CD4-positive, CD25-positive, alpha-beta regulatory T cell (primary cell): ENCODE data around the gene WDR45B. TPM values are rescaled to one million over a fixed set of nuclear protein-coding genes. Genes with fewer than 3 reads are reported as not detected.

Experiments used
- ATAC-seq, 2 donors: fragments of 150-1000 bp; cut with Tn5 transposase; one replicate each; pipeline ENCODE4 v1.10.0; 2021; ENCODE audit warnings: low read depth in 2 of 2, moderate number of reproducible peaks in 2 of 2, moderate library complexity in 1 of 2
- DNase-seq, 3 donors: peaks; one replicate each; pipeline versions ENCODE4 v3.0.0 to v3.0.0-alpha.2; 2012 to 2022; ENCODE audit warnings: mixed read lengths in 1 of 3
- H3K27ac ChIP-seq: one replicate; pipeline ENCODE4 v1.7.0; 2013; ENCODE audit warnings: mild to moderate bottlenecking, low read length; ENCODE audit not compliant: insufficient read depth, poor library complexity, severe bottlenecking
- H3K27me3 ChIP-seq: one replicate; pipeline ENCODE4 v1.7.0; 2013; ENCODE audit warnings: low read length; ENCODE audit not compliant: control insufficient read depth, insufficient read depth
- H3K36me3 ChIP-seq: one replicate; pipeline ENCODE4 v1.7.0; 2013; ENCODE audit warnings: mild to moderate bottlenecking, low read length, moderate library complexity; ENCODE audit not compliant: control insufficient read depth, insufficient read depth
- H3K4me1 ChIP-seq: 2 replicates; pipeline ENCODE4 v1.7.0; 2013; ENCODE audit warnings: mild to moderate bottlenecking, low read length; ENCODE audit not compliant: insufficient read depth, control insufficient read depth, poor library complexity, severe bottlenecking
- H3K4me3 ChIP-seq: one replicate; pipeline ENCODE4 v1.7.0; 2013; ENCODE audit warnings: low read depth, mild to moderate bottlenecking, low read length, moderate library complexity
- H3K9me3 ChIP-seq, 2 experiments: 1 replicate in 1 of 2; 2 replicates in 1 of 2; pipeline ENCODE4 v1.7.0; 2013; ENCODE audit warnings: low read length in 2 of 2, mild to moderate bottlenecking in 1 of 2, moderate library complexity in 1 of 2; ENCODE audit not compliant: control insufficient read depth in 2 of 2
- H3K27ac Mint-ChIP-seq, 3 donors: one replicate each; pipeline ENCODE4 v1.8.0; 2020 to 2022; ENCODE audit warnings: mild to moderate bottlenecking in 3 of 3, mixed read lengths in 3 of 3, moderate library complexity in 2 of 3
- H3K27me3 Mint-ChIP-seq: one replicate; pipeline ENCODE4 v1.8.0; 2022; ENCODE audit warnings: mild to moderate bottlenecking, mixed read lengths
- H3K36me3 Mint-ChIP-seq: one replicate; pipeline ENCODE4 v1.8.0; 2020; ENCODE audit warnings: mixed read lengths
- H3K4me1 Mint-ChIP-seq, 4 donors: one replicate each; pipeline ENCODE4 v1.8.0; 2020 to 2022; ENCODE audit warnings: mixed read lengths in 4 of 4, mild to moderate bottlenecking in 1 of 4
- H3K4me3 Mint-ChIP-seq, 4 donors: one replicate each; pipeline ENCODE4 v1.8.0; 2020 to 2022; ENCODE audit warnings: mild to moderate bottlenecking in 4 of 4, mixed read lengths in 4 of 4, moderate library complexity in 3 of 4
- H3K9me3 Mint-ChIP-seq, 7 donors: one replicate each; pipeline ENCODE4 v1.8.0; 2020 to 2022; ENCODE audit warnings: mixed read lengths in 7 of 7, mild to moderate bottlenecking in 3 of 7, moderate library complexity in 2 of 7
- polyA plus RNA-seq, 4 donors: library from polyadenylated mRNA; unstranded; fragments of 300-500 nt; fragmentation: Illumina TruSeq; gene quantifications; one replicate each; pipeline ENCODE4 v1.2.3, GENCODE V29; 2021
- total RNA-seq: library from RNA; stranded (reverse); gene quantifications from one replicate; pipeline ENCODE4 v1.2.3, GENCODE V29; 2022

The WDR45B gene
- total and polyA plus RNA-seq, 5 donors from 2014 or later, result 35.1 to 86.8 (median 40.7) TPM

DNA sequence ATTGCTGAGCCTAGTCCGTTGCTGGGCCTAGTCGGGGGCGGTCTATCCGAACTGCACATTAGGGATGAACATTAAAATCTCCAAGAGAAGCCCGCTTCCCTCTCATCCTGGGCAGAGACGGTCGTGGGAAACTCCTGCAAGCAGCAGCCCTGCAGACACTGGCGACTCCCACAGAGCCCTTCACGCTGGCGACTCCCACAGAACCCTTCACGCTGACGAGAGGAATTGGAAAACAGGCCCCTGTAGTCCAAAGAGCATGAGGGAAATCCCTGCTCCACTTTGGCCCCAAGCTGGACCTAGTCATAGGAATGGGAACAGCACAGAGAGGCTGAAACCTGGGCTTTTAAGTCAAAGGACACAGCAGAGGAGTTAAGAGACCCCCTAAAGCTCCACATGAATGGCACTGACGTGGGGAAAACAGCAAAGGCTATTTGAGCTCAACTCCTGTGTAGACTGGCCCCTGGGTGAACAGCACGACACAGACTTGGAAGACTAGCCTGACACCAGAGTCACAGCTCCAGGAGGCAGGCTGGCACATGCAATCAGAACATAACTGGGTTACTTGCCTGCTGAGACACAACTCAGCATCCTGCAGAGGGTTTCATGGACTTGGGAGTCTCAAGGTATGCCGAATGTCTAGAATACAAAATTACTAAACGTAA, 42.2 kb downstream of the WDR45B start:
- no peak for DNase-seq
- Mint-ChIP-seq H3K4me3 (no peak overlapping the region), H3K27me3 (no peaks in the 10 kb centered on the region), H3K4me1 (peaks cover 3 to 14% (median 6%) of the 10 kb centered on the region in 4 donors), H3K36me3 (peaks cover 37% of the 10 kb centered on the region), H3K9me3 (no peaks in the 10 kb centered on the region), H3K27ac (no peak overlapping the region)
- H3K36me3 ChIP-seq, result peaks cover 63% of the 10 kb centered on the region
- no peaks in the 10 kb centered on the region for H3K27me3 ChIP-seq
- no peak overlapping the region for H3K27ac ChIP-seq
- no peaks in the 10 kb centered on the region for H3K4me1 ChIP-seq
- no peak overlapping the region for H3K4me3 ChIP-seq
- no peak for ATAC-seq
- H3K9me3 ChIP-seq, result no peaks in the 10 kb centered on the region

DNA sequence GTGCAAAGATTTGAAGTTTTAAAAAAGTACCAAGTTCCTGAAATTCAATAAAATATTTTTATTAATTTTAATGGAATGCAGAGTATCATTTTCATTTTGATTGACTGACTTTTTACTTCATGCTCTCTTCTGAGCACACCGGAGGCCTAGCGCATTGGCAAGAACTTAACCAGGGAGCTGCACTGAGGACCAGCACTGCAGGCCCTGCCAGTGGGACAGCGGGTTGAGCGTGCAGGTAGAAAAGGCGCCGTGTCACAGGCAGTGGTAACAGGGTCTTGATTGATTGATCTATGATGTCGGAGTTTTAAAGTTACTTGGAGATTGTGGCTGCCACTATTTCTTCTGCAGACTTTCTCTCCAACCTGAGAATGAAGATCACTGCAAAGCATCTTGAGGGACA, 43.7 kb downstream of the WDR45B start:
- Histone ChIP-seq H3K4me3 (no peak overlapping the region), H3K4me1 (no peaks in the 10 kb centered on the region), H3K36me3 (peaks cover 64% of the 10 kb centered on the region), H3K27me3 (no peaks in the 10 kb centered on the region), H3K9me3 (no peaks in the 10 kb centered on the region), H3K27ac (peak overlapping the region; percentile 61)
- DNase-seq (no peak), ATAC-seq (no peak)
- Mint-ChIP-seq H3K27me3 (no peaks in the 10 kb centered on the region), H3K4me1 (peaks cover 3 to 14% (median 6%) of the 10 kb centered on the region in 4 donors), H3K36me3 (peaks cover 33% of the 10 kb centered on the region), H3K4me3 (no peak overlapping the region), H3K27ac (peak overlapping the region in 1 of 3 donors; percentile 92), H3K9me3 (no peaks in the 10 kb centered on the region)

DNA sequence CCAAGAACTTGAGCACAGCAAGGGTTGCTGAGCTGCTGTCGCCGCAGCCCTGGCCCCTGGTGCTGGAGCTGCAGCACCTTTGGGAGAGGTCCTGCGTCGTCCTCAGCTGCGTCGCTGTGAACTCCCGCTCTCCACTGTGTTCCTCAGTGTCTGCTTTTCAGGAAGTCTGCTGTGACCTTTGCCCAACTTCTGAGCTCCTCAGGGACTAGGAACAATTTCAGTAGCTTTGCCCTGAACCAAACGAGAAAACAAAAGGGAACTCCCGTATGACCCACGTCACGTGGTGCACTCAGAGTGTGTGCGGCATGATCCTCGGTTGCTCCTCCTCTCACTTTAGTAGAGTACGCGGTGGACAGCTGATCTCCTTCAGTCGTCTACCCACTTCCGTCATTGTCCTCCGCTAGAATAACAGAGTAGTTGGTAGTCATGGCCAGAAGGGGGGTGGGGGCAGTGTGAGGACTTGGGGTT, 44.2 kb downstream of the WDR45B start:
- peaks cover 3 to 12% (median 6%) of the 10 kb centered on the region in 4 donors for H3K4me1 Mint-ChIP-seq
- H3K9me3 Mint-ChIP-seq, result no peaks in the 10 kb centered on the region
- Histone ChIP-seq H3K27ac (peak overlapping the region; percentile 61), H3K4me1 (no peaks in the 10 kb centered on the region), H3K9me3 (no peaks in the 10 kb centered on the region), H3K4me3 (no peak overlapping the region), H3K36me3 (peaks cover 59% of the 10 kb centered on the region), H3K27me3 (no peaks in the 10 kb centered on the region)
- peak overlapping the region in 1 of 3 donors; percentile 92 for H3K27ac Mint-ChIP-seq
- H3K4me3 Mint-ChIP-seq, result peak overlapping the region in 1 of 4 donors; percentile 36
- H3K27me3 Mint-ChIP-seq, result no peaks in the 10 kb centered on the region
- H3K36me3 Mint-ChIP-seq, result peaks cover 30% of the 10 kb centered on the region
- peak in 1 of 2 donors; percentile 88 for ATAC-seq
- peak in 2 of 3 donors; percentile 59 to 83 for DNase-seq

DNA sequence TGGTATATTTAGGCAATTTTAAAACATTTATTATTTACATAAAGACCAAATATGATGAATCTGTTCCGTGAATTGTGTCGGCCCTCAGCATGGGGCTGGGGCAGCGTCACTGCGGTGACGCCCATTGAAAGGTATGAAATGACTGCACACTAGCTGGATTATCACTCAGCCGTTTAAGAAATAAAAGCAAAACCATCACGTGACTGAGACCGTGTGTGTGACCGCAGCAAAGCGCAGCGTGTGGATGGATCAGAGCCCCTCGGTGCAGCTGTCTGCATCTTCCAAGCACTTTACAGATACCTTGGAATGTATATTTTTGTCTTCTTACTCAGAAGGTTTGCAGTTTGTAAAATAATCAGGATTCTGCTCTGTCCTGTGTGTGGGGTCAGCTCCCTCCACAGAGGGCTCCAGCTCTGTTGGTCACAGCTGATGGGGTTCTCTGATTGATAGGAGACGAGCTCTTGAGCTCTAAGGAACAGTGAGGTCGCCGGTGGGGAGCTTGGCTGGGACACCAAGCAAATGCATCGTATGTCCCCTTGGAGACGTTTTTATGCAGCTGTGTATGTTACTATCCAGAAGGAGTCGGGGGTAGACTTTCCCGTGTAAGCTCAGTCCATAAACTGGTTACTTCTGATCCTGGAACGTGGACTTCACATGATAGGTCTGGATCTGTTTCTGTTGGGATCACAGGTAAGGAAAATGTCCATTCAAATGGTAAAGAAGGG, 45.1 kb downstream of the WDR45B start:
- H3K4me3 Mint-ChIP-seq, result peak overlapping the region in 1 of 4 donors; percentile 74
- H3K9me3 ChIP-seq, result no peaks in the 10 kb centered on the region
- H3K36me3 Mint-ChIP-seq, result peaks cover 30% of the 10 kb centered on the region
- DNase-seq, result no peak
- H3K27ac Mint-ChIP-seq, result peak overlapping the region in 2 of 3 donors; percentile 66 to 92
- no peaks in the 10 kb centered on the region for H3K4me1 ChIP-seq
- peak overlapping the region; percentile 61 for H3K27ac ChIP-seq
- ATAC-seq, result no peak
- no peaks in the 10 kb centered on the region for H3K27me3 ChIP-seq
- H3K9me3 Mint-ChIP-seq, result no peaks in the 10 kb centered on the region
- peaks cover 0 to 12% (median 6%) of the 10 kb centered on the region in 4 donors for H3K4me1 Mint-ChIP-seq
- no peak overlapping the region for H3K4me3 ChIP-seq
- no peaks in the 10 kb centered on the region for H3K27me3 Mint-ChIP-seq
- H3K36me3 ChIP-seq, result peaks cover 56% of the 10 kb centered on the region

- H3K4me1 ChIP-seq, result no peaks in the 10 kb centered on the region
- DNase-seq (no peak), ATAC-seq (no peak)
- Mint-ChIP-seq H3K27ac (no peak overlapping the region), H3K27me3 (no peaks in the 10 kb centered on the region), H3K36me3 (peaks cover 30% of the 10 kb centered on the region), H3K4me3 (peak overlapping the region in 2 of 4 donors; percentile 35 to 38), H3K4me1 (peaks cover 0 to 12% (median 6%) of the 10 kb centered on the region in 4 donors), H3K9me3 (no peaks in the 10 kb centered on the region)
- H3K36me3 ChIP-seq, result peaks cover 56% of the 10 kb centered on the region
- H3K4me3 ChIP-seq, result no peak overlapping the region
- no peak overlapping the region for H3K27ac ChIP-seq
- H3K27me3 ChIP-seq, result no peaks in the 10 kb centered on the region
- H3K9me3 ChIP-seq, result no peaks in the 10 kb centered on the region
Measured at GRCh38 chr17:82602487-82602886, 45.8 kb downstream of the WDR45B start.

GRCh38 chr17:82601447-82602000, 46.7 kb downstream of the WDR45B start:
- H3K4me3 ChIP-seq, result no peak overlapping the region
- Mint-ChIP-seq H3K4me1 (peaks cover 2 to 12% (median 6%) of the 10 kb centered on the region in 4 donors), H3K36me3 (peaks cover 29% of the 10 kb centered on the region), H3K27me3 (no peaks in the 10 kb centered on the region), H3K4me3 (no peak overlapping the region), H3K27ac (peak overlapping the region in 1 of 3 donors; percentile 60), H3K9me3 (no peaks in the 10 kb centered on the region)
- no peaks in the 10 kb centered on the region for H3K9me3 ChIP-seq
- no peaks in the 10 kb centered on the region for H3K4me1 ChIP-seq
- H3K36me3 ChIP-seq, result peaks cover 58% of the 10 kb centered on the region
- no peaks in the 10 kb centered on the region for H3K27me3 ChIP-seq
- ATAC-seq, result no peak
- DNase-seq, result no peak
- no peak overlapping the region for H3K27ac ChIP-seq

- DNase-seq, result no peak
- peaks cover 2 to 12% (median 6%) of the 10 kb centered on the region in 4 donors for H3K4me1 Mint-ChIP-seq
- Histone ChIP-seq H3K27ac (no peak overlapping the region), H3K36me3 (peaks cover 52% of the 10 kb centered on the region), H3K27me3 (no peaks in the 10 kb centered on the region), H3K4me3 (no peak overlapping the region), H3K4me1 (no peaks in the 10 kb centered on the region), H3K9me3 (no peaks in the 10 kb centered on the region)
- H3K36me3 Mint-ChIP-seq, result peaks cover 25% of the 10 kb centered on the region
- no peak overlapping the region for H3K4me3 Mint-ChIP-seq
- H3K9me3 Mint-ChIP-seq, result no peaks in the 10 kb centered on the region
- no peaks in the 10 kb centered on the region for H3K27me3 Mint-ChIP-seq
- H3K27ac Mint-ChIP-seq, result no peak overlapping the region
- no peak for ATAC-seq
Measured at GRCh38 chr17:82600731-82601446, 47.4 kb downstream of the WDR45B start.
